Left renal cortex interstitium (tissue), 4 donors: Measurements from ENCODE around the gene TMEM156. TPM values are rescaled to one million over a fixed set of nuclear protein-coding genes. Genes with fewer than 3 reads are reported as not detected.
A peak's percentile ranks its signal among the peaks of the same experiment; 100 is the strongest.

Experiments
- DNase-seq, 4 donors: peaks; one replicate each; pipeline ENCODE4 v3.0.0-alpha.2; 2013; ENCODE audit warnings: low read depth in 4 of 4, low spot score in 2 of 4, missing footprints in 1 of 4
- polyA plus RNA-seq, 4 donors: library from polyadenylated mRNA; unstranded; fragments of 120-200 nt; gene quantifications; one replicate each; pipeline ENCODE4 v1.2.1, GENCODE V29; 2013; ENCODE audit not compliant: insufficient read length in 4 of 4

Gene TMEM156
- polyA plus RNA-seq: 1 to 10 TPM; 3.2 to 4.1 (median 3.4) TPM

DNA sequence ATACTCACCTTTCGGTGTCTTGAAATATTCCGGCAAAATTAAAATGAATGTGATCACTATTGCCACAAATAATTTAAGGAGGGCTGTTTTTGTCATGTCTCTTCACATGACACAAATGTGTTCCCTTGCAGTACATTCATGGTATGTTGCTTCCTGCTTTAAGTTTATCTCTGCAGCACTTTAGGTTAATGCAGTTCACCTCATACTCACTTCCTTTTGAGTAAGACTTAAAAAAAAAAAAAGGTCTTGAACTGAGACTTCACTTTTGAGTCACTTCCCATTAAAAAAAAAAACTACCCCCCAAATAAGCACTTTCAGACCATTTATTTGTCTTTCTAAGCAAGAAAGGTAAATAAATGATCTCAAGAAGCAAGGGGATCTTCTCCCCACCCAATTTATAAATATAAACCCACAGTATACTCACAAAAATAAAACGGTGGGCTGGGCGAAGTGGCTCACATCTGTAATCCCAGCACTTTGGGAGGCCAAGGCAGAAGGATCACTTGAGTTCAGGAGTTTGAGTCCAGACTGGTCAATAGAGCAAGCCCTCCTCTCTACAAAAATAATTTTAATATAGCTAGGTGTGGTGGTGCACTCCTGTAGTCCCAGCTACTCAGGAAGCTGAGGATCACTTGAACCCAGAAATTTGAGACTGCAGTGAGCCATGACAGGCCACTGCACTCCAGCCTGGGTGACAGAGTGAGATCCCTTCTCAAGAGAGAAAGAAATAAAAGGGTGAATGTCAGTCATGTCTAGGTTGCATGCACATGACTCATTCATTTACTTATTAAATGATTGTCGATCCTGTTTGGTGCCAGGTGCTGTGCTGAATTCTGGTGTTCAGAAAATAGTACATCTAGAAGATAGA is at the start of gene TMEM156:
Gene TMEM156 (minus strand): TSS at position 192 of the 868 bp plus-strand sequence. CDS start 96 bp downstream, at position 96.
- DNase-seq: no peak

DNA sequence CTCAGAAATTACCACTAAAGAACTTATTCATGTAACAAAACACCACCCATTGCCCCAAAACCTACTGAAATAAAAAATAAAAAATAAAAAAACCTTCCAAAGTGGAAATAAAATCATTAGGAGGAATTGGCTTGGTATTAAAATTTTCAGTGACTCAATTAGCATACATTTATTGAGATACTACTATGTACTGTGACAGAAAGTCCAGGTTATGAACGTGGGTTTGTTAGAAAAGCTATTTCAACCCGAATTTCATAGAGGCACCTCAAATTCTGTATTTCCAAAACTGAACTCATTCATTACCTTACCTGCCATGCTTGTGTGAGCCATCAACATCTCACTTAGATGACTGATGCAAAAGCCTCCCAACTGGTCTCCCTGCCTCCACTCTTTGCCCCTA is 46.6 kb upstream of the TMEM156 start:
- no peak for DNase-seq

- DNase-seq: no peak
These were observed 36.7 kb upstream of the TMEM156 start for GRCh38 chr4:39068907-39069306.

DNA sequence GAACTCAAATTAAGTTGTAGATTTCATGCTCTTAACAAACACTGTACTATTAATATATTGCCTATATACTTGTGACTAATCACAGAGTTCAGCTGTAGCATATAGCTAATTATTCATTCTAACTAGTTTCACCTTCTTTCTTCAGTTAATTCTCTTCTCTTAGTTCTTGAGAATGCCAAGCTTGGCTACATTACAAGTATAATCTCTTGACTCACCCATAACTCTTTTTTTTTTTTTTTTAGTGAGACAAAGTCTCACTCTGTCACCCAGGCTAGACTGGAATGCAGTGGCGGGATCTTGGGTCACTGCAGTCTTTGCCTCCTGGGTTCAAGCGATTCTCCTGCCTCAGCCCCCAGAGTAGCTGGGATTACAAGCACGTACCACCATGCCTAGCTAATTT is 35.2 kb upstream of the TMEM156 start:
- no peak for DNase-seq

- DNase-seq: no peak
These were observed 34.8 kb upstream of the TMEM156 start for GRCh38 chr4:39067031-39067430.

DNA sequence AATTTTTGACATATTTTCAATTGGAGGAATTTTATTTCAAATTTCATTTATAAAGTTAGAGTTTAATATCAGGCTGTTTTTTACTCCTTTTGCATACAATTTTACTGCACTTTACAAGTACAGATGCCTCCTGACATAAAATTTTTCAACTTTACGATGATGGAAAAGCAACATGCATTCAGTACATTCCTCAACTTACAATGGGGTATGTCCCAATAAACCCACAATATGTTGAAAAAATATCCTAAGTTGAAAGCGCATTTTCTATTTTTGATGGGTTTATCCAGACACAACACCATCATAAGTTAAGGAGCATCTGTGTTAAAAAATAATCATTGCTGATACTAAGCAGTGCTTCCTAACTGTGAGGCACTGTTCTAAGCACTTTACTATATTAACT is 34.2 kb upstream of the TMEM156 start:
- no peak for DNase-seq

DNA sequence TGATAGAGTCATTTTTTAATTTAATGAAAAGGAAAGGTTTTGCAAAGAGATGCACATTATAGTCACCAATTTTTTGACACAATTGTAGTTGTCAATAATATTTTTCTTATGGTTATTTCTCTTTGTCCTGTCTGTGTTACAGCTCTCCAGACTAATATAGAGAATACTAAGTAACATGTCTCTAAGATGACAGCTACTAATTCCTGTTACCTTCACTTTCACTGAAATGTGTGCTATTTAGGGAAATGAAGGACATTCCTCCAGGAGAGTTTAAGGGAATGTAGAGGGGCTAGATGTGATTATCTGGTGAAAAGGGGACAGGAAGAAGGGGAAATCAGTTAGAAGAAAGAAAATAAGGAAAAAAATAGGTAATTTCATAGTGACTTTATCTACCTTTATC is 31.2 kb upstream of the TMEM156 start:
- DNase-seq: no peak

GRCh38 chr4:39062770-39063097 is 30.5 kb upstream of the TMEM156 start:
- no peak for DNase-seq

DNA sequence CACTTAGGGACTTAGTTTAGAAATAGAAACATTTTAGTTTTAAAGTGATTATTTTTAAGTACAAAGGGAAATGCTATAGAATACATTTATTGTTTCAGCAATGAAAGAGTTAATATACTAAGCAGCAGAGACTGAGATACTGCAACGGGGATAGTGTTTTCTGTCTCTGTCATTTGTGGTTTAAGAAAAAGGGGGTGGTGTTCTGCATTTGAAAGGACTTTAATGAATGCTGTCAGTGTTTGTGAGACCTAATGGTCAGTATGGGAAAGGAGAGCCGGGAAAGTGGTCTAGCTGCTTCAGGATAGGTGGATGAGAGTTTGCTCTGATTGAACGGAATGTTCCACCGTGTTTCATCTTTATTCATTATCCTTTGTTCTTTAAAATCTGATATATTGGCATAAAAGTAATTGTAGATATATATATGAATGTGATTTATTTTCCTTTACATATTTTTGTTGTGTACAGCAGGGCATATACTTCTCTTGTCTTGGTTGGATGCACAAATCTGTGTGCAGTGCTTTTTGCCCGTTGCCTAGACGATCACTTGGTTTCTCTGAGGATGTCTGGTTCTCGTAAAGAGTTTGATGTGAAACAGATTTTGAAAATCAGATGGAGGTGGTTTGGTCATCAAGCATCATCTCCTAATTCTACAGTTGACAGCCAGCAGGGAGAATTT is 30.0 kb upstream of the TMEM156 start, which contains the start of gene KLHL5:
Gene KLHL5 (plus strand): TSS at position 139 of the 676 bp plus-strand sequence. CDS start 421 bp downstream, at position 560.
- no peak for DNase-seq

DNA sequence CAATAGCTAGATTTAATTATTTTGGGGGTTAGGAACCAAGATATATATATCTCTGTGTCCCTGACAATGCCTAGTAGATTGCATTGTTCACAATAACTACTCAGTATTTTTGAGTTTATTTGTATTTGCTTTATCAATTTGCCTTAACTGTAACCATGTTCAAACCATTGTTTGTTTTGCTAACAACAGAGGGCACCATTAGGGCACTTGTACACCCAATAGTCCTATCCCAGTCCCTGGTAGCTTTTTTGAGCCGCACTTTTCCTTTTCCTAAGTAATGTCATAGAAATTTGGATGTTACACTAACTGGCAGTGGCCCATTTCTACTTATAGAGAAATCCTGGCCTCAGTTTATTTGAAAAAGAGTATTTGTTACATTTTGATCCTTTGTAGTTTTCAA is 29.2 kb upstream of the TMEM156 start:
- DNase-seq: no peak

- DNase-seq: no peak
These were observed 23.8 kb upstream of the TMEM156 start for GRCh38 chr4:39056023-39056422.

DNA sequence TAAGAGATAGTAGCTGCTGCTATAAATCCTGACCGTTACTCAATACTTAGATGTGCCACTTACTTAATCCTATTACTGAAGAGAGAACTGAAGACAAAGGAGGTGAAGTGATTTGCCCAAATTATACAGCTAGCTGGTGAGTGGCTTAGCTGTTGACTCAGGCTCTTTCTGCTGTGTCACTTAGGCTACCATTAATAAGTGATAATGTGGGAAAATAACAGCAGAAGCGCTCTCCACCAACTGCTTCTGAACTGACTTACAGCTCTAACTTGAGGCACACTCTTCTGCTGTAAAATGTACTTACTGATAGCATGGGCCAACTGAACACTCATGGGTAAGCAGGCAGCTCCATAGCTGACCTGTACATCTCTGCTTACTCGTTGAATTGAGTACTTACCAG is 22.3 kb upstream of the TMEM156 start:
- DNase-seq: no peak

- no peak for DNase-seq
These were observed 21.8 kb upstream of the TMEM156 start for GRCh38 chr4:39053983-39054382.

DNA sequence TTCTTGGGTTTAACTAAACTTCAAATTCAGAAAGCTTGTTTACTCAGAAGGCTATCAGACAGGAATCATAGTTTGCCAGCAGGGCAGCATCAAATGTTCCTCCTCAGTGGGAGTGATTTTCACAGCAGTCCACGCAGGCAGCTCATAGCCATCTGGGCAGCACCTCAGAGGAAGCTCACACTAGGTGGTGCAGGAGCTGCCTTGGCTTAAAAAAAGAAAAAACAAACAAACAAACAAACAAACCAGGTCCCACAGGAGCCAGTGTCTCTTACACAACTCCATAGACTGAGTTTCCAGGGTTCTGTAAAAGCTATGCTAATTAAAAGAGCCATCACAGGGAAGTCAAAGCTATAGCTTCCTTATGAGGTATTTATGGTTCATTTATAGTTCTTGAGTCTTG is 19.3 kb upstream of the TMEM156 start:
- DNase-seq: no peak

GRCh38 chr4:39050590-39050989 is 18.4 kb upstream of the TMEM156 start:
- no peak for DNase-seq

DNA sequence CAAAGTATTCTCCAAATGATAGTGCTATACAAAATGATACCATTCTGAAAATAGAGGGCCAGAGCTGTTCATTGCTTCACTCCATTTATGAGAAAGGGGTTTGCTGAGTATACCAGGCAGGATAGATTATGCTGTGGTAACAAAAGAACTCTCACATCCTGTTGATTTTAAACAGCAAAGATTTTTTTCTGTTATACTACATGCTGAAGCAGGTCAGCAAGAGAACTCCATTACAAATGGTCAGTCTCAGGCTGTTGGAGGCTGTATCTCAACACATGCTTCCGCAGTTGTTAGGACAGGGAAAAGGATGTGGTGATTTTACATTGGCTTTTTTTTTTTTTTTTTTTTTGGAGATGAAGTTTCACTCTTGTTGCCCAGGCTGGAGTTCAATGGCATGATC is 16.1 kb upstream of the TMEM156 start:
- DNase-seq: no peak

DNA sequence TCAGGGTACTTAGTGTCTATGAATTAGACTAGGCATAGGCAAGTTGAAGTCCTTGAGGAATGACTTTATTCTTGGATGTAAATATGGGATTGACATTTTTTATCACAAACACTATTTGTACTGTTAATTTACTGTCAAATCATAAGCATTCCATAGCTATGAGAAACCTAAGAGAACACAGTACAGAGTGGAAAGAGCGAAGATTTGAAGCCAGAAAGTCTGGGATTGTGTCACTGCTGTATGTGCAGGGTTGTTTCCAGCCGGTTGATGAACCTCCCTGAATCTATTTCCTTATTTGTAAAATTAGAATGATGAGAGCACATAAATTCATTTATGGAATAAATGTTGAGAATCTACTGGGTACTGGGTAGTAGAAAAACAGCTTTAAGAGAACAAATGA is 15.5 kb upstream of the TMEM156 start:
- no peak for DNase-seq

DNA sequence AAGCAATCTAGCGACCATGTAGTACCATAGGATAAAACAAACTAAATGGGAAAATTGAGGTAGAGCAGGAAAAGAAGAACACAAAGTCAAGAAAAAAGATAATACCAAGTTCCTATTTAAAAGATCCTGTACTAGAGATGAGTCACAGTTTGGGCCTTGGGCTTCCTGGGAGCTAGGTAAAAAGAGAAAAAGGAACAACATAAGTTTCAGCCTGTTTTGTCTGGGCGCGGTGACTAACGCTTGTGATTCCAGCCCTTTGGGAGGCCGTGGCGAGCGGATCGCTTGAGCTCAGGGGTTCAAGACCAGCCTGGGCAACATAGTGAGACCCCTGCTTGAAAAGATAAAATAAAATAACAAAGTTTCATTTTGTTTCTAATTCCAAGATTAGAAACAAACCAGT is 14.0 kb upstream of the TMEM156 start:
- no peak for DNase-seq

DNA sequence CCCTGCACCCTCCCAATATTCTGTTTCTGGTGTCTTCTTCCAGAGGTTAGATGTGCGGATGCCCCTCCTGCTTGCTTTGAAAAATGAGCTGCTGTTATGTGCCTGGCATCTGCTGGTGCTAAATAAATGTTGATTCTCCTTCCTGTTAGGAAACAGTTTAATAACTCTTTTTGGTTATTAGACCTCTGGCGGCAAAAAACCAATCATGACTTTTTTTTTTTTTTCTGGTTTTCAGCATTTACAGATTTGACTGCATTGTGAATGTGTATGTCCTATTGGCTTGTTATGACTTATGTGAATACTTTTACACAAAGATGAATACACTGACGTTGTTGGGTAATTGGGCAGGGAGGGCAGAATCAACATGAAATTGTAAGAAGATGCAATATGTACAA is 13.6 kb upstream of the TMEM156 start:
- DNase-seq: no peak

DNA sequence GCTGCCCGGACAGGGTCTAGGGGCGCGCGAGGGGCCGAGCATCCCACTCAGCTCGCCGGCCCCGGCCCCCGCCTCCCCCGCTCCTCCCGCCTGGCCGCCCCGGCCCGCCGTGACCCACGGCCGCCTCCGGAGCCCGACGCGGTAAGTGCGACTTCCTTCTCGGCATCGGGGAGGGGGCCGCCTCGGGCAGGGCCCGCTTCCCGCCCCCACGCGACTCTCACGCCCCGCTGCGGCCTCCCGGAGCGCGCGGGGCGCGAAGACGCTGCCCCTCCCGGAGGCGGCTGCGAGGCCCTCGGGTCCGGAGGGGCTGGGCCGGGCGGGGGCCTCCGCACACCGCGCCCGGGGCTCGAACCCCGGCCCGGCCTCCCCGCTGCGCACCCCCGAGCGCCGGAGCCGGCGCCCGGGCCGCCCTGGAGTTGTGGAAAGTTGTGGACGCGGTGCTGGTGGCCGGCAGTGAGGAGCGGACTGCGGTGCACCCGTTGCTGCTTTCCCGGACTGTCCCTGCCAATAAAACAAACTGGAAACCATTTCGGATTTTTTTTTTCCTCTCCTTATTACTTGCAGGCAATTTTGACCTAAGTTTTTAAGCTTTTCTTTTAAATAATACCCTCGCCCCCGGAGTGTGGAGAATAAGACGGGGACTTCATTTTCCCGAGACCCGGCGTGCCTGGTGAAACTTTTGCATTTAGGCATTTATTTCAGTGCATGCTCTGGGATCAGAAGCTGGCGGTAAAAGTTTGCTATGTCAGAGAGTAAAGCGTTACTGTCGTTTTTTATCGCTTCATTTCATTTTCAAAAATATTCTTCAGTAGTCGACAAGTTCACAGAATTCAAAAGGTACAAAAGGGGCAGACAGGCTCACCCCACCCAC is 13.0 kb upstream of the TMEM156 start:
- DNase-seq: peak in 1 of 4 donors; percentile 24

- DNase-seq: peak in 3 of 4 donors; percentile 63 to 75 (median 69)
These were observed 12.3 kb upstream of the TMEM156 start for GRCh38 chr4:39044364-39044955.
